ENCODE measurements around the gene PLPP3.

PLPP3 gene

DNA sequence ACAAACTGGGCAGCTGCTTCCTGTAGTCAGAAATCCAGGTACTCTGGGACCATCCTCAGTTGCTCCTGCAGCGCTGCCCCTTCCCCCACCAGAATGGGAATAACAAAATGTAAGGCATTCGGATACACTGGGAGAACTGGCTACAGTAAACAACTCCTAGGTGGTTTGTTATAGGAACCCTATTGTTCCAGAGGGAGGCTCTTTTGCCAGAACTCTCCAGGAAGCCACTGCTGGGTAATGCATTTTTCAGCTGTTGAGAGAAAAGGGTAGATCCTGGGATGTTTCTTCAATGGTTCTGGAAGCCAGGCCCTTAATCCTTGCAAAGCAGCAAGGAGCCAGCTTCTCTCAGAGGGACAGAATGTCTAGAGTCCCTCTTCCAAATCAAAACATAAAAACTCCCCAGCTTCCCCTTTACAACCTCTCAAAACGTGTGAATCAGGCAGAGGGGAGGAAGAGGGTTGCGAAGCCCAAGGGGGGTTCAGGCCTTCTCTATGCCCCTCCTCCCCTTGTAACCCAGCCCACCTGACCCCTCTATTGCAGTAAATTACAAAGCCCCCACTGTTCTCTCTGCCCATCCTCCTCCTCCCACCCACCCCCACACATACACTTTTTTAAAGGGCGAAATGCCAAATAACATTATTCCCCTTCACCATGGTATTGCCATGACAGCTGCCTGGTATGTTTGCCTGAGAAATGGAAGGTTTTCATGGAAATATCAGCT lies 29.1 kb downstream of the PLPP3 start:
- Mint-ChIP-seq H3K4me3 (no peak overlapping the region), H3K27ac (no peak overlapping the region), H3K4me1 (ENCODE audit: low read depth) (peaks cover 11% of the 10 kb centered on the region), H3K9me3 (no peaks in the 10 kb centered on the region), H3K36me3 (ENCODE audit: low read depth) (no peaks in the 10 kb centered on the region), H3K27me3 (peaks cover 11% of the 10 kb centered on the region)
- intact Hi-C loops (cut with micrococcal nuclease): no loop called here

- no peaks in the 10 kb centered on the region for H3K36me3 Mint-ChIP-seq (ENCODE audit: low read depth)
- H3K27ac Mint-ChIP-seq: no peak overlapping the region
- no peaks in the 10 kb centered on the region for H3K9me3 Mint-ChIP-seq
- peaks cover 11% of the 10 kb centered on the region for H3K4me1 Mint-ChIP-seq (ENCODE audit: low read depth)
- peaks cover 9% of the 10 kb centered on the region for H3K27me3 Mint-ChIP-seq
- H3K4me3 Mint-ChIP-seq: no peak overlapping the region
- intact Hi-C loops (cut with micrococcal nuclease): no loop called here
Observed at GRCh38 chr1:56548571-56548970, 30.8 kb downstream of the PLPP3 start.

GRCh38 chr1:56547977-56548376 lies 31.4 kb downstream of the PLPP3 start:
- H3K36me3 Mint-ChIP-seq (ENCODE audit: low read depth): no peaks in the 10 kb centered on the region
- H3K4me3 Mint-ChIP-seq: no peak overlapping the region
- intact Hi-C loops (cut with micrococcal nuclease): no loop called here
- H3K4me1 Mint-ChIP-seq (ENCODE audit: low read depth): peaks cover 11% of the 10 kb centered on the region
- H3K9me3 Mint-ChIP-seq: no peaks in the 10 kb centered on the region
- H3K27me3 Mint-ChIP-seq: peaks cover 9% of the 10 kb centered on the region
- no peak overlapping the region for H3K27ac Mint-ChIP-seq

DNA sequence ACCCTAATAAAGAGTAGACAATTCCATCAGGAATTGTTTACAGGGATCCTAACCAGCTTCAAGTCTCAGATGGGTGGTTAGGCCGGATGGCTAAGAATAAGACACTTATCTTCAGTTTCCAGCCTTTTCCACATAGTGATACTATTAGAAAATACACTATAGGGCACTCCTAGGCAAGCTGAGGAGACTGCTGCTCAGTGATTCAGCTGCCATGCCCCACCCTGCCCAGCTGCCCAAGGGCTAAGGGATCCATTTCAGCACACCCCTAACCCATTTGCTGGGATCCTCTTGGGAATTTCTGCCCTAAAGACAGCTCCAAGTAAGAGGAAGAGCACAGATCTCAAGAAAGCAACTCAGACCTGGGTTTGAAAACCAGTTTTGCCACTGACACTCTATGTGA lies 31.9 kb downstream of the PLPP3 start:
- no peak overlapping the region for H3K4me3 Mint-ChIP-seq
- H3K27ac Mint-ChIP-seq: no peak overlapping the region
- intact Hi-C loops (cut with micrococcal nuclease): no loop called here
- H3K36me3 Mint-ChIP-seq (ENCODE audit: low read depth): no peaks in the 10 kb centered on the region
- no peaks in the 10 kb centered on the region for H3K9me3 Mint-ChIP-seq
- H3K4me1 Mint-ChIP-seq (ENCODE audit: low read depth): peaks cover 11% of the 10 kb centered on the region
- peaks cover 9% of the 10 kb centered on the region for H3K27me3 Mint-ChIP-seq

- Mint-ChIP-seq H3K27me3 (peaks cover 20% of the 10 kb centered on the region), H3K9me3 (no peaks in the 10 kb centered on the region), H3K36me3 (ENCODE audit: low read depth) (no peaks in the 10 kb centered on the region), H3K4me3 (no peak overlapping the region), H3K4me1 (ENCODE audit: low read depth) (peaks cover 15% of the 10 kb centered on the region), H3K27ac (no peak overlapping the region)
- intact Hi-C loops (cut with micrococcal nuclease): no loop called here
Observed at GRCh38 chr1:56545711-56546110, 33.7 kb downstream of the PLPP3 start.

GRCh38 chr1:56543783-56544612 lies 35.4 kb downstream of the PLPP3 start:
- H3K27ac Mint-ChIP-seq: no peak overlapping the region
- no peak overlapping the region for H3K4me3 Mint-ChIP-seq
- peaks cover 21% of the 10 kb centered on the region for H3K27me3 Mint-ChIP-seq
- H3K4me1 Mint-ChIP-seq (ENCODE audit: low read depth): peaks cover 13% of the 10 kb centered on the region
- H3K9me3 Mint-ChIP-seq: no peaks in the 10 kb centered on the region
- no peaks in the 10 kb centered on the region for H3K36me3 Mint-ChIP-seq (ENCODE audit: low read depth)
- intact Hi-C loops (cut with micrococcal nuclease): no loop called here

- Mint-ChIP-seq H3K36me3 (ENCODE audit: low read depth) (peaks cover 6% of the 10 kb centered on the region), H3K27me3 (peaks cover 24% of the 10 kb centered on the region), H3K4me1 (ENCODE audit: low read depth) (peaks cover 23% of the 10 kb centered on the region), H3K27ac (no peak overlapping the region), H3K9me3 (no peaks in the 10 kb centered on the region), H3K4me3 (no peak overlapping the region)
- intact Hi-C loops (cut with micrococcal nuclease): no loop called here
Observed at GRCh38 chr1:56542651-56543050, 36.7 kb downstream of the PLPP3 start.

GRCh38 chr1:56541408-56541807 lies 38.0 kb downstream of the PLPP3 start:
- Mint-ChIP-seq H3K27ac (no peak overlapping the region), H3K9me3 (no peaks in the 10 kb centered on the region), H3K27me3 (peaks cover 33% of the 10 kb centered on the region), H3K36me3 (ENCODE audit: low read depth) (peaks cover 6% of the 10 kb centered on the region), H3K4me3 (no peak overlapping the region), H3K4me1 (ENCODE audit: low read depth) (peaks cover 33% of the 10 kb centered on the region)
- intact Hi-C loops (cut with micrococcal nuclease): no loop called here

GRCh38 chr1:56540467-56540866 lies 38.9 kb downstream of the PLPP3 start:
- peaks cover 36% of the 10 kb centered on the region for H3K27me3 Mint-ChIP-seq
- intact Hi-C loops (cut with micrococcal nuclease): no loop called here
- H3K4me3 Mint-ChIP-seq: no peak overlapping the region
- H3K27ac Mint-ChIP-seq: no peak overlapping the region
- no peaks in the 10 kb centered on the region for H3K9me3 Mint-ChIP-seq
- H3K4me1 Mint-ChIP-seq (ENCODE audit: low read depth): peaks cover 33% of the 10 kb centered on the region
- peaks cover 6% of the 10 kb centered on the region for H3K36me3 Mint-ChIP-seq (ENCODE audit: low read depth)

- peaks cover 42% of the 10 kb centered on the region for H3K27me3 Mint-ChIP-seq
Observed at GRCh38 chr1:56539520-56539931, 39.8 kb downstream of the PLPP3 start.

DNA sequence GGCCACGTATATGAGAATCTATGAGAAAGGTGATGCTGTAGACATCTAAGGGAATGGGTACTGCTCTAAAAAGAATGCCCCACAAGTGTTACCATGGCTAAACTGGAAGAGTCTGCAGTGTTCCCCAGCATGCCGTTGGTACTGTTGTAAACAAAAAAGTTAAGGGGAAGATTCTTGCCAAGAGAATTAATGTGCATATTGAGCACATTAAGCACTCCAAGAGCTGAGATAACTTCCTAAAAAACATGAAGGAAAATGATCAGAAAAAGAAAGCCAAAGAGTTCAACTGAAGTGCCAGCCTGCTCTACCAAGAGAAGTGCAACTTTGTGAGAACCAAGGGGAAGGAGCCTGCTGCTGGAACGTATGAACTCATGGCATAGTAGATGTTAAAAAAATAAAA lies 40.8 kb downstream of the PLPP3 start:
- H3K9me3 Mint-ChIP-seq: no peaks in the 10 kb centered on the region
- peaks cover 50% of the 10 kb centered on the region for H3K27me3 Mint-ChIP-seq
- intact Hi-C loops (cut with micrococcal nuclease): no loop called here
- peaks cover 33% of the 10 kb centered on the region for H3K4me1 Mint-ChIP-seq (ENCODE audit: low read depth)
- H3K36me3 Mint-ChIP-seq (ENCODE audit: low read depth): peaks cover 6% of the 10 kb centered on the region
- no peak overlapping the region for H3K27ac Mint-ChIP-seq
- H3K4me3 Mint-ChIP-seq: no peak overlapping the region

More at GRCh38 chr1:56539520-56539931, 39.8 kb downstream of the PLPP3 start:
- Mint-ChIP-seq H3K27ac (no peak overlapping the region), H3K9me3 (no peaks in the 10 kb centered on the region), H3K36me3 (ENCODE audit: low read depth) (peaks cover 6% of the 10 kb centered on the region), H3K4me1 (ENCODE audit: low read depth) (peaks cover 33% of the 10 kb centered on the region), H3K4me3 (no peak overlapping the region)
- intact Hi-C loops (cut with micrococcal nuclease): no loop called here

DNA sequence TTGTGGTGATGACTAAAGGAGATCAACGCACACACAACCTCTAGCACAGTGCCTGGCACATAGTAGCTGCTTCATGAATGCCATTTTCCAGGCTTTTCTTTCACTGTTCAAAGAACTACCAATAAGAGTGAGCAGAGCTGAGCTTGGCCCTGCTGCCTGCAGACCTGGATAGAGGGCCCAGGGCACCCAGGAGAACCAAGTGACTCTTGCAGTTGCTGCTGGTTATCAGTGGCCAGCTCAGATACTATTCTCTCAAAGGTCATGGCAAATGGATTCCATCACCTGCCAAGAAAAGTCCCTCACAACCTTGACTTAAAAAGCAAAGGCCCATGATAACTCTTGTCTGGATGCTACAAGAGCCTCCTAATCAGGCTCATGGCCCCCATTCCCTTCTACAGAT lies 41.7 kb downstream of the PLPP3 start:
- H3K4me3 Mint-ChIP-seq: no peak overlapping the region
- peaks cover 50% of the 10 kb centered on the region for H3K27me3 Mint-ChIP-seq
- intact Hi-C loops (cut with micrococcal nuclease): no loop called here
- H3K27ac Mint-ChIP-seq: no peak overlapping the region
- no peaks in the 10 kb centered on the region for H3K9me3 Mint-ChIP-seq
- peaks cover 6% of the 10 kb centered on the region for H3K36me3 Mint-ChIP-seq (ENCODE audit: low read depth)
- H3K4me1 Mint-ChIP-seq (ENCODE audit: low read depth): peaks cover 33% of the 10 kb centered on the region

DNA sequence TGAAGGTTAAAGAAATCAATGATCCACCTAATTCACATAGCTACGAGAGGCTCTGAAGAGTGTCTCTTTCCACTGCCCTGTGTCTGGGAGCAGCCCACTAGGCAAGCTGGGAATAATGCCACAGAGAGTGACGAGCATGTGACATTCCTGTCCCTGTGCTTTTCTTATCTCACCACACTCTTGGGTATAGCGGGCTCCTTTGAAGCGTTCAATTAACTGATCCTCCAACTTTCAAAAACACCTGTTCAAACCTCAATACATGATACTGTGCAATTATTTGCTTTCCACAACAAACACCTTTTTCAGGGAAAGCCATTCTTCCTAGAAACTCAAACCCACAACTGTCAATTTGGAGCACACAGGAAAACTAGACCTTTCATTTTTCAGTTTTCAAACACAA lies 43.4 kb downstream of the PLPP3 start:
- intact Hi-C loops (cut with micrococcal nuclease): no loop called here
- no peak overlapping the region for H3K27ac Mint-ChIP-seq
- H3K36me3 Mint-ChIP-seq (ENCODE audit: low read depth): peaks cover 6% of the 10 kb centered on the region
- H3K4me1 Mint-ChIP-seq (ENCODE audit: low read depth): peaks cover 31% of the 10 kb centered on the region
- no peaks in the 10 kb centered on the region for H3K9me3 Mint-ChIP-seq
- H3K27me3 Mint-ChIP-seq: peaks cover 41% of the 10 kb centered on the region
- no peak overlapping the region for H3K4me3 Mint-ChIP-seq

GRCh38 chr1:56535362-56535761 lies 44.0 kb downstream of the PLPP3 start:
- Mint-ChIP-seq H3K27me3 (peaks cover 37% of the 10 kb centered on the region), H3K27ac (no peak overlapping the region), H3K36me3 (ENCODE audit: low read depth) (peaks cover 6% of the 10 kb centered on the region), H3K4me1 (ENCODE audit: low read depth) (peaks cover 25% of the 10 kb centered on the region), H3K4me3 (no peak overlapping the region), H3K9me3 (no peaks in the 10 kb centered on the region)
- intact Hi-C loops (cut with micrococcal nuclease): no loop called here

All from dendritic cell treated with granulocyte-macrophage colony-stimulating factor and Interleukin-4, amounts not matched to agents 40 ng/mL and 50 ng/mL, for 4 days (primary cell).